HG02763 (cell line): ENCODE data around the gene SYNJ1.
"Not testable (repeated sequence)": the region's sequence is repeated elsewhere in the genome, so short reads cannot be mapped to it uniquely, and the experiment has no call there.

Experiments used
- ATAC-seq: cut with Tn5 transposase; IDR thresholded peaks from one replicate; pipeline ENCODE4 v1.9.1; 2021; ENCODE audit warnings: mild to moderate bottlenecking, moderate library complexity; ENCODE audit not compliant: unreplicated experiment

Gene SYNJ1

GRCh38 chr21:32626621-32627196, 101.1 kb downstream of the SYNJ1 start:
- no peak for ATAC-seq

GRCh38 chr21:32618218-32618617, 109.6 kb downstream of the SYNJ1 start:
- ATAC-seq, result not testable (repeated sequence)

- no peak for ATAC-seq
Observed at GRCh38 chr21:32613436-32614043, 114.3 kb downstream of the SYNJ1 start.

- ATAC-seq, result peak; percentile 3
Observed at GRCh38 chr21:32612999-32613337, 114.8 kb downstream of the SYNJ1 start.

- ATAC-seq, result peak; percentile 93
Observed at GRCh38 chr21:32612075-32612998, 115.5 kb downstream of the SYNJ1 start, which contains the start of gene CFAP298. Gene CFAP298 (minus strand): TSS chr21:32612377. CDS start chr21:32612243, 134 bp downstream.

GRCh38 chr21:32611471-32611997, 116.3 kb downstream of the SYNJ1 start:
- ATAC-seq, result peak; percentile 9

GRCh38 chr21:32610940-32611339, 116.9 kb downstream of the SYNJ1 start:
- not testable (repeated sequence) for ATAC-seq

- no peak for ATAC-seq
Observed at GRCh38 chr21:32608851-32609250, 119.0 kb downstream of the SYNJ1 start.

- no peak for ATAC-seq
Observed at GRCh38 chr21:32605469-32605868, 122.3 kb downstream of the SYNJ1 start.

- ATAC-seq, result no peak
Observed at GRCh38 chr21:32604464-32604863, 123.3 kb downstream of the SYNJ1 start.

- ATAC-seq, result no peak
Observed at GRCh38 chr21:32603131-32603530, 124.7 kb downstream of the SYNJ1 start.

GRCh38 chr21:32602099-32602498, 125.7 kb downstream of the SYNJ1 start:
- ATAC-seq, result no peak

- no peak for ATAC-seq
Observed at GRCh38 chr21:32599526-32599925, 128.3 kb downstream of the SYNJ1 start.

- no peak for ATAC-seq
Observed at GRCh38 chr21:32599091-32599490, 128.7 kb downstream of the SYNJ1 start.

- no peak for ATAC-seq
Observed at GRCh38 chr21:32597205-32597604, 130.6 kb downstream of the SYNJ1 start.

- ATAC-seq, result no peak
Observed at GRCh38 chr21:32595431-32595830, 132.4 kb downstream of the SYNJ1 start.

- ATAC-seq, result no peak
Observed at GRCh38 chr21:32593690-32594089, 134.1 kb downstream of the SYNJ1 start.

- ATAC-seq, result no peak
Observed at GRCh38 chr21:32592929-32593502, 134.8 kb downstream of the SYNJ1 start.

GRCh38 chr21:32590130-32590529, 137.7 kb downstream of the SYNJ1 start:
- ATAC-seq, result no peak

- no peak for ATAC-seq
Observed at GRCh38 chr21:32587651-32588050, 140.2 kb downstream of the SYNJ1 start.

- no peak for ATAC-seq
Observed at GRCh38 chr21:32587120-32587519, 140.7 kb downstream of the SYNJ1 start.
